Aorta (tissue), 5 donors: ENCODE results near the gene CDH15. TPM values are rescaled to one million over a fixed set of nuclear protein-coding genes. Genes with fewer than 3 reads are reported as not detected.
"Not testable (repeated sequence)": the region's sequence is repeated elsewhere in the genome, so short reads cannot be mapped to it uniquely, and the experiment has no call there.

Experiments
- ATAC-seq: fragments of 200-7000 bp; cut with Tn5 transposase; one replicate; pipeline ENCODE4 v1.9.1; 2022; ENCODE audit warnings: moderate library complexity; ENCODE audit not compliant: low FRiP score
- DNase-seq, 2 donors: peaks; one replicate each; pipeline ENCODE4 v3.0.0-alpha.2; 2020
- H3K27ac ChIP-seq, 2 donors: one replicate each; pipeline ENCODE4 v1.5.1; 2013; ENCODE audit warnings: low read length in 2 of 2, mild to moderate bottlenecking in 2 of 2, moderate library complexity in 2 of 2, control low read depth in 1 of 2, inconsistent platforms in 1 of 2, low read depth in 1 of 2
- H3K27me3 ChIP-seq, 2 donors: one replicate each; pipeline ENCODE4 v1.6.1; 2013; ENCODE audit warnings: control low read depth in 1 of 2, low read length in 1 of 2, mild to moderate bottlenecking in 1 of 2, moderate library complexity in 1 of 2; ENCODE audit not compliant: insufficient read depth in 2 of 2, control insufficient read depth in 1 of 2
- H3K36me3 ChIP-seq, 2 donors: one replicate each; pipeline ENCODE4 v1.6.1; 2013; ENCODE audit warnings: control low read depth in 1 of 2, low read length in 1 of 2, mild to moderate bottlenecking in 1 of 2; ENCODE audit not compliant: insufficient read depth in 2 of 2, control insufficient read depth in 1 of 2
- H3K4me1 ChIP-seq, 2 donors: one replicate each; pipeline ENCODE4 v1.6.1; 2013; ENCODE audit warnings: low read length in 2 of 2, control low read depth in 1 of 2, mild to moderate bottlenecking in 1 of 2, moderate library complexity in 1 of 2; ENCODE audit not compliant: insufficient read depth in 2 of 2, control insufficient read depth in 1 of 2
- H3K4me3 ChIP-seq, 2 donors: one replicate each; pipeline ENCODE4 v1.5.1; 2013; ENCODE audit warnings: low read length in 2 of 2, control low read depth in 1 of 2, mild to moderate bottlenecking in 1 of 2
- H3K9me3 ChIP-seq: one replicate; pipeline ENCODE4 v1.6.1; 2013; ENCODE audit warnings: mild to moderate bottlenecking, low read length; ENCODE audit not compliant: control insufficient read depth
- WGBS, 2 donors: extraction: QIAGEN DNeasy Blood & Tissue Kit; methylation state at CpG; one replicate each; pipeline ENCODE4 v1.1.7; 2013; 5-methylcytosine and 5-hydroxymethylcytosine counted together
- intact Hi-C, 2 donors: fragments of 100-400 bp; cut with DNase I; formaldehyde crosslinking; loops; one replicate each; pipeline versions ENCODE4 v1.14.2 to v1.15.0; 2022
- polyA plus RNA-seq, 2 donors: library from polyadenylated mRNA; stranded (reverse); fragments of 200-250 nt; gene quantifications; one replicate each; pipeline ENCODE4 v1.2.3, GENCODE V29; 2013
- total RNA-seq, 2 donors: library from RNA; stranded (reverse); fragmentation: NEBNext Ultra II Directional; extraction: Animal tissue kit (Norgen Biotek cat#: 25700); gene quantifications; one replicate each; pipeline ENCODE4 v1.2.1, GENCODE V29; 2021
- donor health status: healthy with polysubstance abuse.
- donor health status: Bipolar disorder and iron deficiency.
- donor health status: DM: no; HTN: no; CAD: no.
- donor health status: DM: no; HTN: no; CAD: no.
- donor health status: DM: yes; HTN: yes; CAD: no.

Gene CDH15
- total and polyA plus RNA-seq, 4 donors, result 0.08 to 0.21 TPM; not detected in 2

- H3K4me1 ChIP-seq, result no peaks in the 10 kb centered on the region
- DNase-seq (peak; percentile 43 to 66), ATAC-seq (no peak)
- no peaks in the 10 kb centered on the region for H3K27me3 ChIP-seq
- no peak overlapping the region for H3K27ac ChIP-seq
- no peak overlapping the region for H3K4me3 ChIP-seq
- 65 to 70% methylated on average over 19 of the region's 19 CpGs for WGBS, 2 donors
- intact Hi-C loops, result no loop called here
- H3K9me3 ChIP-seq, result no peaks in the 10 kb centered on the region
- no peaks in the 10 kb centered on the region for H3K36me3 ChIP-seq
Measured at GRCh38 chr16:89187770-89188392, 16.3 kb downstream of the CDH15 start.

DNA sequence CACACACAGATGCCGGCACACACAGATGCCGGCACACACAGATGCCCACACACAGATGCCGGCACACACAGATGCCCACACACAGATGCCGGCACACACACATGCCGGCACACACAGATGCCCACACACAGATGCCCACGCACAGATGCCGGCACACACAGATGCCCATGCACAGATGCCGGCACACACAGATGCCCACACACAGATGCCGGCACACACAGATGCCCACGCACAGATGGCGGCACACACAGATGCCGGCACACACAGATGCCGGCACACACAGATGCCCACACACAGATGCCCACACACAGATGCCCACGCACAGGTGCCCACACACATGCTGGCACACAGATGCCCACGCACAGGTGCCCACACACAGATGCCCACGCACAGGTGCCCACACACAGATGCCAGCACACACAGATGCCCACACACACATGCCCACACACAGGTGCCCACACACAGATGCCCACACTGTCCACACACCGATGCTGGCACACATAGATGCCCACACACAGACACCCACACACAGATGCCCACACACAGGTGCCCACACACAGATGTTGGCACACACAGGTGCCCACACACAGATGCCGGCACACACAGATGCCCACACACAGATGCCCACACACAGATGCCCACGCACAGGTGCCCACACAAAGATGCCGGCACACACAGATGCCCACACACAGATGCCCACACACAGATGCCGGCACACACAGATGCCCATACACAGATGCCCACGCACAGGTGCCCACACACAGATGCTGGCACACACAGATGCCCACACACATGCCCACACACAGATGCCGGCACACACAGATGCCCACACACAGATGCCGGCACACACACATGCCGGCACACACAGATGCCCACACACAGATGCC lies 17.2 kb downstream of the CDH15 start:
- WGBS, 2 donors, result 90 to 94% methylated on average over 25 of the region's 25 CpGs
- H3K9me3 ChIP-seq, intact Hi-C loops, ATAC-seq, H3K4me3 ChIP-seq, H3K27me3 ChIP-seq, H3K4me1 ChIP-seq, H3K36me3 ChIP-seq, H3K27ac ChIP-seq: not testable (repeated sequence)
- DNase-seq, result peak in 1 of 2 donors; percentile 33

DNA sequence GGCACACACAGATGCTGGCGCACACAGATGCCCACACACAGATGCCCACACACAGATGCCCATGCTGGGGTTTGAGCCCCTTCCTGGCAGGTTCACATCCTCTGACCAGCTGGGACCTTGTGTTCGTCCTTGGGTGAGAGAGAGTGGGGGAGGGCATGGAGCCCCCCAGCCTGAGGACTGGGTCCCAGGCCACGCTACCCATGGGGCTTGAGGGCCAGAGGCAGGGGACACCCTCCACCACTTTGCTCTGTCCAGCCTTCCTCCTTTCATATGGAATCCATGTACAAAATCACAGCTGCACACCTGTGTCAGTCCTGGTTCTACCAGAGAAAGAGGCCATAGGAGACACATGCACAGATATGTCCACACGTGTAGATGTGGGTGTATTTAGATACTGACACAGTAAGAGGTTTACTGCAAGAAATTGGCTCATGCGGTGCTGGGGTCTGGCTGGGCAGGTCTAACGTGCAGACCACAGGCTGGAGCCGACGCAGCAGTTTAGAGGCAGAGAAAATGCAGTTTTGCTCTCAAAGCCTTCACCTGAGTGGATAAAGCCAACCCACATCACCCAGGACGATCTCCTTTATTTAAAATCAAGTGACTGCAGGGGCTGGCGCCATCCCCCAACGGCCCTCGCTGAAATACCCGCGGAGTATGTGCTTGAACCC lies 17.9 kb downstream of the CDH15 start:
- Histone ChIP-seq H3K4me3 (no peak overlapping the region), H3K36me3 (no peaks in the 10 kb centered on the region), H3K9me3 (no peaks in the 10 kb centered on the region), H3K4me1 (no peaks in the 10 kb centered on the region), H3K27ac (no peak overlapping the region), H3K27me3 (no peaks in the 10 kb centered on the region)
- ATAC-seq, result no peak
- intact Hi-C loops, result no loop called here
- peak in 1 of 2 donors; percentile 21 for DNase-seq
- WGBS, 2 donors, result 61 to 64% methylated on average over 14 of the region's 14 CpGs

DNA sequence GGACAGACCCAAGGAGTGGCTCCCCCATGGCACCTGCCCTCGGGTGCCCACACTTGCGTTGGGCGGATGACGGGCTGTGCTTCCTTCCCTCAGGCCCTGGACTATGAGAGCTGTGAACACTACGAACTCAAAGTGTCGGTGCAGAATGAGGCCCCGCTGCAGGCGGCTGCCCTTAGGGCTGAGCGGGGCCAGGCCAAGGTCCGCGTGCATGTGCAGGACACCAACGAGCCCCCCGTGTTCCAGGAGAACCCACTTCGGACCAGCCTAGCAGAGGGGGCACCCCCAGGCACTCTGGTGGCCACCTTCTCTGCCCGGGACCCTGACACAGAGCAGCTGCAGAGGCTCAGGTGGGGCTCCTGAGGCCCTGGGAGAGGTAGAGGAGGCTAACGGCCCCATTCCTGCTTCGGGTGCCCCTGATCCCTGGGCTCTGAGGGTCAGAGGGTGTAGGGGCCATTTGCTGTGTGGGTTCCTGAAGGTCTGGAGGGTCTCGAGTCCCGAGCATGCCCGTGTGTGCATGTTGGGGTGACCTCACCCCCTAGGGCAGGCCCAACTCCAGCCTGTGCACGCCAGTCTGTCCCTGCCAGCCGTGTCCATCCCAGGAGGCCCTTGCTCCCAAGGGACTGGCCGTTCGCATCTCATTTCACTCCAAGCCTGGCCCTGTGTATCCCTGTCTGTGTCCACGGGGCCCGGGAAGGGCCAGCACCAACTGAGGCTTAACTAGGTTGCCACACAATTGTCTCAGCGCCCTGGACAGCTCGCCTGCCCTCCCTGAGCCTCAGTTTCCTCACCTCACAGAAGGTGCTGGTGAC lies 18.8 kb downstream of the CDH15 start:
- H3K27me3 ChIP-seq, result no peaks in the 10 kb centered on the region
- no peak for ATAC-seq
- H3K36me3 ChIP-seq, result no peaks in the 10 kb centered on the region
- no peak overlapping the region for H3K4me3 ChIP-seq
- WGBS, 2 donors, result 65 to 68% methylated on average over 28 of the region's 28 CpGs
- intact Hi-C loops, result no loop called here
- DNase-seq, result peak; percentile 44 to 64
- no peak overlapping the region for H3K27ac ChIP-seq
- no peaks in the 10 kb centered on the region for H3K4me1 ChIP-seq
- H3K9me3 ChIP-seq, result no peaks in the 10 kb centered on the region

GRCh38 chr16:89191033-89191900 lies 19.7 kb downstream of the CDH15 start:
- Histone ChIP-seq H3K27me3 (no peaks in the 10 kb centered on the region), H3K4me3 (no peak overlapping the region), H3K9me3 (no peaks in the 10 kb centered on the region), H3K27ac (no peak overlapping the region), H3K36me3 (no peaks in the 10 kb centered on the region), H3K4me1 (no peaks in the 10 kb centered on the region)
- peak; percentile 49 to 77 for DNase-seq
- ATAC-seq, result no peak
- intact Hi-C loops, result no loop called here
- 51 to 55% methylated on average over 42 to 44 of the region's 44 CpGs for WGBS, 2 donors

DNA sequence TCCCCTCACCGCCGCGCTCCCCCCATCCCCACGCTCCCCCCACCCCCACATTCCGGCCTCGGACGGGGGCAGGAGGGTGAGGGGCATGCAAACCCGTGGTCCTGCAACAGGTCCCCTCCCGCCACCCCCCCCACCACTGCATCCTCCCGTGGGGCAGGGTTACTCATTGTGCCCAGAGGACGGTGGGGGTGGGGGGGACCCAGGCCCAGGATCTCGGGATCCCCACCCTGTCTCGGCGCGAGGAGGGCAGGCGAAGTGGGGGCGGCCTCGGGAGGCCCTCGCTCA lies 20.3 kb downstream of the CDH15 start:
- Histone ChIP-seq H3K4me3 (no peak overlapping the region), H3K27me3 (no peaks in the 10 kb centered on the region), H3K9me3 (no peaks in the 10 kb centered on the region), H3K36me3 (no peaks in the 10 kb centered on the region), H3K27ac (no peak overlapping the region), H3K4me1 (no peaks in the 10 kb centered on the region)
- WGBS, 2 donors, result 3 to 4% methylated on average over 18 to 19 of the region's 19 CpGs
- intact Hi-C loops, result no loop called here
- no peak for DNase-seq
- no peak for ATAC-seq

GRCh38 chr16:89192186-89192955 lies 20.8 kb downstream of the CDH15 start:
- DNase-seq, result peak; percentile 80 to 83
- WGBS, 2 donors, result 4 to 5% methylated on average over 39 to 63 of the region's 63 CpGs
- not testable (repeated sequence) for H3K27ac ChIP-seq

More at GRCh38 chr16:89192186-89192955, 20.8 kb downstream of the CDH15 start:
- H3K4me1 ChIP-seq, H3K27me3 ChIP-seq, intact Hi-C loops, H3K4me3 ChIP-seq, H3K9me3 ChIP-seq, H3K36me3 ChIP-seq: not testable (repeated sequence)
- ATAC-seq, result peak; percentile 28
